HEK293 (cell line): Measurements from ENCODE around the gene CNTNAP5.

Source experiments
- CTCF ChIA-PET: fragments of 350-600 bp; formaldehyde crosslinking; extraction: SDS; loops from one replicate; lab custom pipeline; 2021; ENCODE audit warnings: antibody characterized with exemption; lab: Yijun Ruan, JAX
- POLR2A ChIA-PET: fragments of 300-600 bp; formaldehyde crosslinking; extraction: SDS; loops from one replicate; lab custom pipeline; 2020; ENCODE audit warnings: antibody characterized with exemption, inconsistent platforms; lab: Yijun Ruan, JAX
- H3K27ac ChIP-seq: fragments of 200-500 bp; sonication (Bioruptor generic); 2 replicates; pipeline ENCODE4 v1.5.1; 2014; ENCODE audit warnings: low read depth, low read length, control low read depth, inconsistent platforms; ENCODE audit errors: extremely low read depth
- H3K36me3 ChIP-seq, 2 experiments: fragments of 200-500 bp in 1 of 2; sonication (Bioruptor generic) in 1 of 2; 1 replicate in 1 of 2; 2 replicates in 1 of 2; pipeline ENCODE4 v1.5.1; 2014 to 2017; ENCODE audit warnings: inconsistent platforms in 2 of 2, low read length in 2 of 2; ENCODE audit not compliant: control insufficient read depth in 2 of 2, insufficient read depth in 1 of 2
- H3K4me1 ChIP-seq: fragments of 200-500 bp; sonication (Bioruptor generic); 2 replicates; pipeline ENCODE4 v1.5.1; 2014; ENCODE audit warnings: mild to moderate bottlenecking, low read length, inconsistent platforms; ENCODE audit not compliant: control insufficient read depth, insufficient read depth
- H3K4me3 ChIP-seq: 2 replicates; pipeline ENCODE4 v1.5.1; 2011; ENCODE audit warnings: low read depth, mild to moderate bottlenecking, control low read depth, low read length, moderate library complexity
- H3K9me3 ChIP-seq: fragments of 200-500 bp; sonication (Bioruptor generic); 2 replicates; pipeline ENCODE4 v1.5.1; 2014; ENCODE audit warnings: low read depth, low read length, inconsistent platforms; ENCODE audit not compliant: control insufficient read depth, insufficient read depth
- BCL11B ChIP-seq: fragments of 450-650 bp; formaldehyde crosslinking; IDR thresholded peaks from 2 replicates; pipeline ENCODE4 v1.5.1; 2016; ENCODE audit warnings: low read depth, missing biosample characterization, missing genetic modification characterization
- BCL6B ChIP-seq: fragments of 450-650 bp; formaldehyde crosslinking; IDR thresholded peaks from 2 replicates; pipeline ENCODE4 v1.5.1; 2017; ENCODE audit warnings: missing biosample characterization, missing genetic modification characterization
- FEZF1 ChIP-seq: fragments of 450-650 bp; formaldehyde crosslinking; IDR thresholded peaks from 2 replicates; pipeline ENCODE4 v1.5.1; 2016; ENCODE audit warnings: missing biosample characterization, missing genetic modification characterization
- MYNN ChIP-seq: fragments of 450-650 bp; formaldehyde crosslinking; IDR thresholded peaks from 2 replicates; pipeline ENCODE4 v1.5.1; 2016; ENCODE audit warnings: missing biosample characterization, missing genetic modification characterization, borderline replicate concordance
- OSR2 ChIP-seq: fragments of 450-650 bp; formaldehyde crosslinking; IDR thresholded peaks from 2 replicates; pipeline ENCODE4 v1.5.1; 2016; ENCODE audit warnings: missing biosample characterization, missing genetic modification characterization
- SETDB1 ChIP-seq: IDR thresholded peaks from one replicate; pipeline ENCODE4 v1.6.1; 2017; ENCODE audit warnings: mild to moderate bottlenecking, low read length, moderate library complexity, mixed read lengths; ENCODE audit not compliant: insufficient read length
- ZFP41 ChIP-seq: fragments of 450-650 bp; formaldehyde crosslinking; IDR thresholded peaks from 2 replicates; pipeline ENCODE4 v1.5.1; 2016; ENCODE audit warnings: missing biosample characterization, missing genetic modification characterization, borderline replicate concordance
- ZNF157 ChIP-seq: fragments of 450-650 bp; formaldehyde crosslinking; IDR thresholded peaks from 2 replicates; pipeline ENCODE4 v1.5.1; 2016; ENCODE audit warnings: missing biosample characterization, missing genetic modification characterization
- ZNF2 ChIP-seq: fragments of 450-650 bp; formaldehyde crosslinking; IDR thresholded peaks from 2 replicates; pipeline ENCODE4 v1.5.1; 2016; ENCODE audit warnings: missing biosample characterization, missing genetic modification characterization
- ZNF23 ChIP-seq: fragments of 450-650 bp; formaldehyde crosslinking; IDR thresholded peaks from 2 replicates; pipeline ENCODE4 v1.5.1; 2016; ENCODE audit warnings: missing biosample characterization, missing genetic modification characterization, borderline replicate concordance
- ZNF24 ChIP-seq: fragments of 450-650 bp; formaldehyde crosslinking; IDR thresholded peaks from 2 replicates; pipeline ENCODE4 v1.5.1; 2016; ENCODE audit warnings: missing biosample characterization, missing genetic modification characterization
- ZNF248 ChIP-seq: fragments of 450-650 bp; formaldehyde crosslinking; IDR thresholded peaks from 2 replicates; pipeline ENCODE4 v1.5.1; 2017; ENCODE audit warnings: missing biosample characterization, missing genetic modification characterization
- ZNF274 ChIP-seq, 2 experiments: fragments of 200-500 bp in 1 of 2; fragments of 450-650 bp in 1 of 2; sonication (Bioruptor generic) in 1 of 2; formaldehyde crosslinking in 1 of 2; IDR thresholded peaks; 2 replicates each; pipeline versions ENCODE4 v1.5.1 to v1.6.1; 2014 to 2016; ENCODE audit warnings: borderline replicate concordance in 1 of 2, inconsistent platforms in 1 of 2, low read length in 1 of 2, missing biosample characterization in 1 of 2, missing genetic modification characterization in 1 of 2
- ZNF311 ChIP-seq: fragments of 450-650 bp; formaldehyde crosslinking; IDR thresholded peaks from 2 replicates; pipeline ENCODE4 v1.5.1; 2017; ENCODE audit warnings: missing biosample characterization, missing genetic modification characterization, borderline replicate concordance
- ZNF571 ChIP-seq: fragments of 450-650 bp; formaldehyde crosslinking; IDR thresholded peaks from 2 replicates; pipeline ENCODE4 v1.5.0; 2017; ENCODE audit warnings: missing biosample characterization, missing genetic modification characterization
- ZNF600 ChIP-seq: fragments of 450-650 bp; formaldehyde crosslinking; IDR thresholded peaks from 2 replicates; pipeline ENCODE4 v1.5.1; 2016; ENCODE audit warnings: missing biosample characterization, missing genetic modification characterization
- ZNF645 ChIP-seq: fragments of 450-650 bp; formaldehyde crosslinking; IDR thresholded peaks from 2 replicates; pipeline ENCODE4; 2016; ENCODE audit warnings: missing biosample characterization, missing genetic modification characterization
- ZNF707 ChIP-seq: fragments of 450-650 bp; formaldehyde crosslinking; IDR thresholded peaks from 2 replicates; pipeline ENCODE4 v1.5.1; 2016; ENCODE audit warnings: missing biosample characterization, missing genetic modification characterization
- ZNF76 ChIP-seq: fragments of 450-650 bp; formaldehyde crosslinking; IDR thresholded peaks from 2 replicates; pipeline ENCODE4; 2016; ENCODE audit warnings: low read depth, missing biosample characterization, missing genetic modification characterization, borderline replicate concordance
- ZNF785 ChIP-seq: fragments of 450-650 bp; formaldehyde crosslinking; IDR thresholded peaks from 2 replicates; pipeline ENCODE4 v1.5.1; 2016; ENCODE audit warnings: missing biosample characterization, missing genetic modification characterization
- ZNF843 ChIP-seq: fragments of 450-650 bp; formaldehyde crosslinking; IDR thresholded peaks from 2 replicates; pipeline ENCODE4 v1.5.1; 2016; ENCODE audit warnings: missing biosample characterization, missing genetic modification characterization
- ZSCAN18 ChIP-seq: fragments of 450-650 bp; formaldehyde crosslinking; IDR thresholded peaks from 2 replicates; pipeline ENCODE4 v1.5.1; 2016; ENCODE audit warnings: missing biosample characterization, missing genetic modification characterization

Gene CNTNAP5

GRCh38 chr2:124079045-124079444 is 54.0 kb downstream of the CNTNAP5 start (continued):
- TF ChIP-seq ZNF24 (tag by site-specific recombination) (no peak), ZNF157 (tag by site-specific recombination) (no peak), ZSCAN18 (tag by site-specific recombination) (no peak), SETDB1 (no peak), ZNF785 (tag by site-specific recombination) (no peak), ZNF76 (tag by site-specific recombination) (no peak)
- TF ChIP-seq, all 188 proteins: peak for 0

GRCh38 chr2:124080281-124081153 is 55.4 kb downstream of the CNTNAP5 start:
- no peaks in the 10 kb centered on the region for H3K9me3 ChIP-seq
- no peak overlapping the region for H3K27ac ChIP-seq
- ChIA-PET CTCF (no interaction called here), POLR2A (no interaction called here)
- H3K4me1 ChIP-seq: no peaks in the 10 kb centered on the region
- no peaks in the 10 kb centered on the region for H3K36me3 ChIP-seq
- TF ChIP-seq ZNF600 (tag by site-specific recombination) (no peak), ZNF274 (IDR thresholded peaks at IDR 0.05; ENCODE audit: low read length) (no peak), ZNF274 (tag by site-specific recombination; IDR thresholded peaks at IDR 0.05; ENCODE audit: borderline replicate concordance) (no peak), ZNF2 (tag by site-specific recombination) (no peak), ZNF248 (no peak), ZNF645 (tag by site-specific recombination) (no peak), BCL6B (tag by site-specific recombination) (no peak), BCL11B (no peak), ZNF571 (tag by site-specific recombination) (no peak), ZNF311 (tag by site-specific recombination) (no peak), MYNN (no peak), OSR2 (no peak), ZNF843 (tag by site-specific recombination) (no peak), ZNF707 (no peak), FEZF1 (tag by site-specific recombination) (no peak), ZFP41 (tag by site-specific recombination) (no peak), ZNF23 (tag by site-specific recombination) (no peak)
- TF ChIP-seq, all 188 proteins: peak for 0
- H3K4me3 ChIP-seq: no peak overlapping the region
